Suprapubic skin (tissue), 3 donors: Measurements from ENCODE around the gene GDPD5.

ENCODE experiments used
- EP300 ChIP-seq: sonication (generic); formaldehyde crosslinking; IDR thresholded peaks from one replicate; pipeline ENCODE4 v1.6.1; 2017; ENCODE audit warnings: antibody characterized with exemption
- POLR2A ChIP-seq, 2 donors: fragments of 450-650 bp; IDR thresholded peaks; one replicate each; pipeline ENCODE4 v1.6.1; 2017; ENCODE audit warnings: antibody characterized with exemption in 2 of 2, mild to moderate bottlenecking in 2 of 2, moderate library complexity in 2 of 2
- TF ChIP-seq, protein P1 (sequence below), 2 donors: fragments of 200-600 bp in 1 of 2; fragments of 450-650 bp in 1 of 2; sonication (generic) in 1 of 2; IDR thresholded peaks; one replicate each; pipeline ENCODE4 v1.5.1; 2016 to 2019; ENCODE audit warnings: antibody characterized with exemption in 2 of 2, mild to moderate bottlenecking in 1 of 2, moderate library complexity in 1 of 2

DNA sequence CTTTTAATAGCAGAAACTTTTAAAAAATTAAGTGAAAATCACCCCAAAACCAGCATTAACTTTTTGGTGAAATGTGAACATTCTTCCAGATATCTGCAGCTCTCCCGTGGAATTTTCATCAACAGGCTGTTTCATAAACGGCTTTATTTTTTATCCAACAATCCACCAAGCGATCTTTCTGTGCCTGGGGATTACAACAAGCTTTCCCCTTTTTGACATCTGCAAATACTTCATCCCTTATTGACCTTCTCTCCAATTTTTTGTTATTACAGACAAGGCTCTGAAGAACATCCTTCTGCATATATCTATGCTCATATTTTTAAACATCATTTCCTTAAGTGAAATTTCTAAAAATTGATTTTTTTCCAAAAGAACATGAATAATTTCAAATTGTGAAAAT lies 30.5 kb upstream of the GDPD5 start:
- no peak for TF ChIP-seq EP300
- TF ChIP-seq, protein P1, sequence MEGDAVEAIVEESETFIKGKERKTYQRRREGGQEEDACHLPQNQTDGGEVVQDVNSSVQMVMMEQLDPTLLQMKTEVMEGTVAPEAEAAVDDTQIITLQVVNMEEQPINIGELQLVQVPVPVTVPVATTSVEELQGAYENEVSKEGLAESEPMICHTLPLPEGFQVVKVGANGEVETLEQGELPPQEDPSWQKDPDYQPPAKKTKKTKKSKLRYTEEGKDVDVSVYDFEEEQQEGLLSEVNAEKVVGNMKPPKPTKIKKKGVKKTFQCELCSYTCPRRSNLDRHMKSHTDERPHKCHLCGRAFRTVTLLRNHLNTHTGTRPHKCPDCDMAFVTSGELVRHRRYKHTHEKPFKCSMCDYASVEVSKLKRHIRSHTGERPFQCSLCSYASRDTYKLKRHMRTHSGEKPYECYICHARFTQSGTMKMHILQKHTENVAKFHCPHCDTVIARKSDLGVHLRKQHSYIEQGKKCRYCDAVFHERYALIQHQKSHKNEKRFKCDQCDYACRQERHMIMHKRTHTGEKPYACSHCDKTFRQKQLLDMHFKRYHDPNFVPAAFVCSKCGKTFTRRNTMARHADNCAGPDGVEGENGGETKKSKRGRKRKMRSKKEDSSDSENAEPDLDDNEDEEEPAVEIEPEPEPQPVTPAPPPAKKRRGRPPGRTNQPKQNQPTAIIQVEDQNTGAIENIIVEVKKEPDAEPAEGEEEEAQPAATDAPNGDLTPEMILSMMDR (IDR thresholded peaks at IDR 0.05): no peak
- TF ChIP-seq POLR2A (IDR thresholded peaks at IDR 0.05): no peak
